ENCODE data around the gene FGF19. TPM values are rescaled to one million over a fixed set of nuclear protein-coding genes. Genes with fewer than 3 reads are reported as not detected.
A peak's percentile ranks its signal among the peaks of the same experiment; 100 is the strongest.

FGF19 gene
- total and polyA plus RNA-seq, 9 of the 15 experiments (the other 6 are each of a cell fraction or from before 2014, with no cell fraction given): 0.11 TPM; not detected in 8

GRCh38 chr11:69670158-69670845 lies 33.5 kb downstream of the FGF19 start (continued):
- TF ChIP-seq, protein P1, sequence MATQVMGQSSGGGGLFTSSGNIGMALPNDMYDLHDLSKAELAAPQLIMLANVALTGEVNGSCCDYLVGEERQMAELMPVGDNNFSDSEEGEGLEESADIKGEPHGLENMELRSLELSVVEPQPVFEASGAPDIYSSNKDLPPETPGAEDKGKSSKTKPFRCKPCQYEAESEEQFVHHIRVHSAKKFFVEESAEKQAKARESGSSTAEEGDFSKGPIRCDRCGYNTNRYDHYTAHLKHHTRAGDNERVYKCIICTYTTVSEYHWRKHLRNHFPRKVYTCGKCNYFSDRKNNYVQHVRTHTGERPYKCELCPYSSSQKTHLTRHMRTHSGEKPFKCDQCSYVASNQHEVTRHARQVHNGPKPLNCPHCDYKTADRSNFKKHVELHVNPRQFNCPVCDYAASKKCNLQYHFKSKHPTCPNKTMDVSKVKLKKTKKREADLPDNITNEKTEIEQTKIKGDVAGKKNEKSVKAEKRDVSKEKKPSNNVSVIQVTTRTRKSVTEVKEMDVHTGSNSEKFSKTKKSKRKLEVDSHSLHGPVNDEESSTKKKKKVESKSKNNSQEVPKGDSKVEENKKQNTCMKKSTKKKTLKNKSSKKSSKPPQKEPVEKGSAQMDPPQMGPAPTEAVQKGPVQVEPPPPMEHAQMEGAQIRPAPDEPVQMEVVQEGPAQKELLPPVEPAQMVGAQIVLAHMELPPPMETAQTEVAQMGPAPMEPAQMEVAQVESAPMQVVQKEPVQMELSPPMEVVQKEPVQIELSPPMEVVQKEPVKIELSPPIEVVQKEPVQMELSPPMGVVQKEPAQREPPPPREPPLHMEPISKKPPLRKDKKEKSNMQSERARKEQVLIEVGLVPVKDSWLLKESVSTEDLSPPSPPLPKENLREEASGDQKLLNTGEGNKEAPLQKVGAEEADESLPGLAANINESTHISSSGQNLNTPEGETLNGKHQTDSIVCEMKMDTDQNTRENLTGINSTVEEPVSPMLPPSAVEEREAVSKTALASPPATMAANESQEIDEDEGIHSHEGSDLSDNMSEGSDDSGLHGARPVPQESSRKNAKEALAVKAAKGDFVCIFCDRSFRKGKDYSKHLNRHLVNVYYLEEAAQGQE (IDR thresholded peaks at IDR 0.05; ENCODE audit: borderline replicate concordance): peak; percentile 42; the same call in 1 of the 2 replicates
- TF ChIP-seq, protein P1 (CRISPR knock-in tag; IDR thresholded peaks at IDR 0.05; ENCODE audit: low read depth): no peak
- TF ChIP-seq RAD51 (IDR thresholded peaks at IDR 0.05; ENCODE audit: borderline replicate concordance, low read depth): no peak
- TF ChIP-seq, protein P2, sequence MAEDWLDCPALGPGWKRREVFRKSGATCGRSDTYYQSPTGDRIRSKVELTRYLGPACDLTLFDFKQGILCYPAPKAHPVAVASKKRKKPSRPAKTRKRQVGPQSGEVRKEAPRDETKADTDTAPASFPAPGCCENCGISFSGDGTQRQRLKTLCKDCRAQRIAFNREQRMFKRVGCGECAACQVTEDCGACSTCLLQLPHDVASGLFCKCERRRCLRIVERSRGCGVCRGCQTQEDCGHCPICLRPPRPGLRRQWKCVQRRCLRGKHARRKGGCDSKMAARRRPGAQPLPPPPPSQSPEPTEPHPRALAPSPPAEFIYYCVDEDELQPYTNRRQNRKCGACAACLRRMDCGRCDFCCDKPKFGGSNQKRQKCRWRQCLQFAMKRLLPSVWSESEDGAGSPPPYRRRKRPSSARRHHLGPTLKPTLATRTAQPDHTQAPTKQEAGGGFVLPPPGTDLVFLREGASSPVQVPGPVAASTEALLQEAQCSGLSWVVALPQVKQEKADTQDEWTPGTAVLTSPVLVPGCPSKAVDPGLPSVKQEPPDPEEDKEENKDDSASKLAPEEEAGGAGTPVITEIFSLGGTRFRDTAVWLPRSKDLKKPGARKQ (CRISPR knock-in tag; IDR thresholded peaks at IDR 0.05): no peak
- no peak for TF ChIP-seq CBFA2T3 (IDR thresholded peaks at IDR 0.05)
- peak; percentile 57; the same call in 1 of the 2 replicates for TF ChIP-seq RB1 (IDR thresholded peaks at IDR 0.05; ENCODE audit: low read depth)
- TF ChIP-seq ZNF408 (CRISPR knock-in tag; IDR thresholded peaks at IDR 0.05; ENCODE audit: low read depth): no peak
- TF ChIP-seq ZNF766 (CRISPR knock-in tag; conservative IDR thresholded peaks at IDR 0.05): no peak
- no peak for TF ChIP-seq PHB (CRISPR knock-in tag; IDR thresholded peaks at IDR 0.05)
- no peak for TF ChIP-seq ETV5 (CRISPR knock-in tag; IDR thresholded peaks at IDR 0.05; ENCODE audit: low read depth)
- no peak for TF ChIP-seq ELF1 (tag; IDR thresholded peaks at IDR 0.05)
- no peak for TF ChIP-seq LCOR (CRISPR knock-in tag; IDR thresholded peaks at IDR 0.05)
